HG03045 (cell line): ENCODE data around the gene COX7C.
"Not testable (repeated sequence)": the region's sequence is repeated elsewhere in the genome, so short reads cannot be mapped to it uniquely, and the experiment has no call there.

Experiments
- ATAC-seq: cut with Tn5 transposase; IDR thresholded peaks from one replicate; pipeline ENCODE4 v1.9.1; 2021; ENCODE audit warnings: mild to moderate bottlenecking, moderate library complexity; ENCODE audit not compliant: unreplicated experiment

COX7C gene

GRCh38 chr5:86617756-86618576 is at the start of gene COX7C:
Gene COX7C, plus strand, starts transcription at chr5:86617941. Its CDS starts 115 bp downstream, at chr5:86618056.
- peak; percentile 99 for ATAC-seq

GRCh38 chr5:86569522-86570426 is 48.0 kb upstream of the COX7C start:
- not testable (repeated sequence) for ATAC-seq

GRCh38 chr5:86570427-86571083 is 47.2 kb upstream of the COX7C start:
- no peak for ATAC-seq

GRCh38 chr5:86571109-86571508 is 46.6 kb upstream of the COX7C start:
- not testable (repeated sequence) for ATAC-seq

- ATAC-seq = no peak
These were observed 44.8 kb upstream of the COX7C start for GRCh38 chr5:86572825-86573517.

GRCh38 chr5:86579502-86579901 is 38.2 kb upstream of the COX7C start:
- no peak for ATAC-seq

- no peak for ATAC-seq
These were observed 21.3 kb upstream of the COX7C start for GRCh38 chr5:86596476-86596875.

GRCh38 chr5:86605881-86606280 is 11.9 kb upstream of the COX7C start:
- no peak for ATAC-seq

- no peak for ATAC-seq
These were observed 4.3 kb upstream of the COX7C start for GRCh38 chr5:86613455-86613854.

GRCh38 chr5:86617309-86617755 is 409 bp upstream of the COX7C start:
- no peak for ATAC-seq

- no peak for ATAC-seq
These were observed 6.2 kb downstream of the COX7C start for GRCh38 chr5:86623785-86624483.

- ATAC-seq = no peak
These were observed 7.4 kb downstream of the COX7C start for GRCh38 chr5:86625148-86625547.

- ATAC-seq = no peak
These were observed 8.4 kb downstream of the COX7C start for GRCh38 chr5:86626149-86626548.

GRCh38 chr5:86631165-86631564 is 13.4 kb downstream of the COX7C start:
- no peak for ATAC-seq

- ATAC-seq = no peak
These were observed 23.3 kb downstream of the COX7C start for GRCh38 chr5:86640998-86641397.

GRCh38 chr5:86644843-86645242 is 27.1 kb downstream of the COX7C start:
- no peak for ATAC-seq

- ATAC-seq = no peak
These were observed 28.1 kb downstream of the COX7C start for GRCh38 chr5:86645885-86646284.

- ATAC-seq = no peak
These were observed 28.9 kb downstream of the COX7C start for GRCh38 chr5:86646671-86647070.

GRCh38 chr5:86649832-86650505 is 32.2 kb downstream of the COX7C start:
- no peak for ATAC-seq
